Endometrial microvascular endothelial cells (primary cell): ENCODE data around the gene SREBF1. TPM values are rescaled to one million over a fixed set of nuclear protein-coding genes. Genes with fewer than 3 reads are reported as not detected.
"Not testable (repeated sequence)": the region's sequence is repeated elsewhere in the genome, so short reads cannot be mapped to it uniquely, and the experiment has no call there.

Experiments
- in situ Hi-C: cut with HindIII; loops from 2 replicates; pipeline ENCODE4 v1.10.0; 2017; ENCODE audit warnings: low sequenced_read_pairs, low pct_unique_long_range_greater_than_20kb; ENCODE audit errors: inconsistent ontology term
- total RNA-seq: library from RNA; depleted of rRNA; stranded (reverse); fragments of >200 nt; gene quantifications from one replicate; pipeline ENCODE4 v1.2.3, GENCODE V29; 2015; ENCODE audit errors: inconsistent ontology term

Gene SREBF1
- total RNA-seq, 1 donor from 2014 or later, result 49.8 TPM

GRCh38 chr17:17816240-17816814 lies 20.5 kb downstream of the SREBF1 start:
- in situ Hi-C loops, result loop anchor here (10.0 kb wide), 1 partner anchor 142 kb away; no protein-coding TSS in a partner anchor

DNA sequence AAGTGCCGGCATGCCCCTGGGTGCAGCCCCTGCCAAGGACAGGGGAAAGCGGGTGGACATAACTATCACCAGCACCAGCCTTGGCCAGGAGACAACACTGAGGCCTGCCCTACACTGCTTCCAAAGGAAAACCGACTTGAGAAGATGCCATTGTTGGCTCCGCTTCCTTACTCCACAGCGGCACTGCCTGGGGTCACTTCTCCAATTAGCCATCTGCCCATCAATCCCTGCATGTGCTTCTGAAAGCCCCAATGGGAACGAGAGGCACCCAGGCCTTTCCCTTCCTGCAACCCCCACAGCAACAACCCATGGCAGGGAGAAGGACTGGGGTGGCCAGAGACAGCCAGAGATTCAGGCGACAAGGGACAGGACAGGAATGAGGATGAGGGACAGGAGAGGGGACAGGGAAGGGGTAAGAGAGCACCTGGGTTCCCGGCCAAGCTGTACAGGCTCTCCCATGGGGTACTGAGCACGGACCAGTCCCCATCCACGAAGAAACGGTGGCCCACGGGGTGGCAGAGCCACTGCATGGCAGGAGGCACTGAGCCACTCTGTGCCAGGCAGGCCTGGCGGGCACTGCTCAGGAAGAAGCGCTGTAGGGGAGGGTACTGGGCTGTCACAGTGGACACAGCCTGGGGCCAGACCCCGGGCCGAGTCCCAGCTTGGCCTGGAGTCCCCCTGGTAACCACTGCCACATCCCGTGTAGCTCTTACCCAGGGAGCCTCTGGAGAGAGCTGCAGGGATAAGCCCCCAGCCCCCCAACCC lies 21.2 kb downstream of the SREBF1 start:
- in situ Hi-C loops, result loop anchor here (10.0 kb wide), 1 partner anchor 141 kb away; no protein-coding TSS in a partner anchor

DNA sequence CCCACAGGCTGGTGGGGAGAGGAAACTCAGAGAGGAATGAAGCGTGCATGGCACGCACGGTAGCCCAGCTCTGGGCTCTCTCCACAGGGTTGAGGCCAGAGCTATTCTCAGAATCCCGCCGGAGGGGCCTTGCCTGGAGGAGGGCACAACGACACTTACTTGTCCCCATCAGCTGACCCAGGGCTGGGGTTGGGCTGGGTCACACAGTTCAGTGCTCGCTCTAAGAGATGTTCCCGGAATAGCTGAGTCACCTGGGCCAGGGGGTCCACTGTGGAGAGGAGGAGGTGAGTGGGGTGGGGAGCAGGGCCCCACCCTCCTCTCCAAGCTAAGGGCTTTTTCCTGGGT lies 21.8 kb downstream of the SREBF1 start:
- in situ Hi-C loops, result loop anchor here (10.0 kb wide), 1 partner anchor 140 kb away; no protein-coding TSS in a partner anchor

GRCh38 chr17:17814162-17815061 lies 22.4 kb downstream of the SREBF1 start:
- in situ Hi-C loops, result loop anchor here (10.0 kb wide), 1 partner anchor 140 kb away; no protein-coding TSS in a partner anchor

DNA sequence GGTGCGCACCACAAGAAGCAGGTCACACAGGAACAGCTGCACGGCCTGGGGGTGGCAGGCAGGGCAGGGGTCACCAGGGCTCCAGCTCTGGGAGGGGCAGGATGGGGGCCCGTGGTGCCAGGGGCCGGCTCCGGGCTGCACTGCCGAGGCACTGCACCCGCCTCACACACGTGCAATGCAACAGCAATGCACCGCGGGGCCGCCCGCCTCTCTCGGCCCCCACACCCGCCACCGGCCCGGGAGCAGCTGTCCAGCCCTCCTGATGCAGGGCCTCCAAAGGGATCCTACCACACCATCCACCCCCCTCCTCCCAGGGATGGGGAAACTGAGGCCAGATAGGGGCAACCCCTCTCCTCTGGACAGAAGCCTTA lies 23.1 kb downstream of the SREBF1 start:
- in situ Hi-C loops, result loop anchor here (10.0 kb wide), 1 partner anchor 139 kb away; no protein-coding TSS in a partner anchor

DNA sequence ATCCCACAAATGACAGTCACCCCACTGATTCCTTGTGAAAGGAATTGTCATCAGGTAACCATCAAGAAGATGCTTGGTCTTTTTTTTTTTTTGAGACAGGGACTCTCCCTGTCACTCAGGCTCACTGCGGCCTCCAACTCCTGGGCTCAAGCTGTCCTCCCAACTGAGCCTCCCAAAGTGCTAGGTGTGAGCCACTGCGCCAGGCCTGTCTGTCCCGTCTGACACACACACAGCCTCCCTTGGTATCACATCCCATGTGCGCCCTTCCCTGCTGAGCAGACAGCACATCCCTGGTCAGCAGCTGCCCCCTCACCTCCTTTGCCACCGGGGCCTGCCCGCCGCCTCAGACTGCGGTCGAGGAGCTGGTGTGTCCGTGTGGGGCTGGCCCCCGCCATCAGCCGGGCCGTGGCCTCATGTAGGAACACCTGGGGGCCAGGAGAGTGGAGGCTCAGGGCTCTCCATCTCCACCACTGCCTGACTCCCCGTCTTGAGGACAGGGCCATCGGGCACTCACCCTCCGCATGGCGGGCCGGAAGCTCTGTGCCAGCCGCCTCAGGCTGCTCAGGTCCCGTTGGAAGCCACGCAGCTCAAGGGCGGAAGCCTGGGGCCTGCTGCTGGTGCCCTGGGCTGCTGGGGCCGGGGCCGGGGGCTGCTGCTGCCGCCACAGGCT lies 23.6 kb downstream of the SREBF1 start:
- in situ Hi-C loops, result loop anchor here (10.0 kb wide), 1 partner anchor 138 kb away; no protein-coding TSS in a partner anchor

DNA sequence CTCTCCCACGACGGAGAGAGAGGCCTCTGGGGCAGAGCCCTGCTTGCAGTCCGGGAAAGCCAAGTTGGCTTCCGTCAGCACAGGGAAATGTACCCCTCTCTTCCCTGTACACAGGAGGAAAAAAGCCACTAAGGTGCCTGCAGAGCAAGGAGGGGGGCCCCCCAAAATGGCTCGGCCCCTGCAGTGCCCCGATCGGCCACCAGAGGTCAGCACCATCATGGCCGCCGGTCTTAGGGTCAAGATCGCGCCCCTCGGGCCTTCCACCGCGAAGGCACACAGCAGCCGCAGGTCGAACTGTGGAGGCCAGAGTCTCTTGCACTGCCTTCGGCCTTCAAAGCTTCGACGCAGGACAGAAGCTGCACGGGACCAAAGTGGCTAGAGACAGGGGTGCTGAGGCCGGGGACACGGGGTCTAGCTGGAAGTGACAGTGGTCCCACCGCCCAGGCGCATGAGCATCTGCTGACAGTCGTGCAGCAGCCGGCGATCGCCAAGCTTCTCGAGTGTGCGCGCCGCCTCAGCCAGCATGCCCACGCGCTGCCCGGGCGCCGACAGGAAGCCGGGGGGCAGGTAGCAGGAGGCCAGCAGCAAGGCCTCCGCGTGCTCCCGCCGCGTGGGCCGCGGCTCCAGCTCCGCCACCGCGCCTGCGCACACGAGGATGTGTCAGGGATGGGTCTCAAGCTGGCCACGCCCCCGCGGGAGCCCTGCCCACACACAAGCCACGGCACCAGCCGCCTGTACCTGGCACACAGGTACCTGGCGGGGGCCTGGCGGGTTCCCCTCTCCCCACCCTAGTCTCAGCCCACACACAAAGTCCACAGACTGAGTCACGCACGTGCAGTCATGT lies 24.4 kb downstream of the SREBF1 start:
- in situ Hi-C loops, result loop anchor here (10.0 kb wide), 1 partner anchor 138 kb away; no protein-coding TSS in a partner anchor

GRCh38 chr17:17811381-17812210 lies 25.2 kb downstream of the SREBF1 start:
- in situ Hi-C loops, result loop anchor here (10.0 kb wide), 1 partner anchor 137 kb away; no protein-coding TSS in a partner anchor

GRCh38 chr17:17810895-17811248 lies 25.9 kb downstream of the SREBF1 start:
- in situ Hi-C loops, result loop anchor here (10.0 kb wide), 1 partner anchor 136 kb away; no protein-coding TSS in a partner anchor

DNA sequence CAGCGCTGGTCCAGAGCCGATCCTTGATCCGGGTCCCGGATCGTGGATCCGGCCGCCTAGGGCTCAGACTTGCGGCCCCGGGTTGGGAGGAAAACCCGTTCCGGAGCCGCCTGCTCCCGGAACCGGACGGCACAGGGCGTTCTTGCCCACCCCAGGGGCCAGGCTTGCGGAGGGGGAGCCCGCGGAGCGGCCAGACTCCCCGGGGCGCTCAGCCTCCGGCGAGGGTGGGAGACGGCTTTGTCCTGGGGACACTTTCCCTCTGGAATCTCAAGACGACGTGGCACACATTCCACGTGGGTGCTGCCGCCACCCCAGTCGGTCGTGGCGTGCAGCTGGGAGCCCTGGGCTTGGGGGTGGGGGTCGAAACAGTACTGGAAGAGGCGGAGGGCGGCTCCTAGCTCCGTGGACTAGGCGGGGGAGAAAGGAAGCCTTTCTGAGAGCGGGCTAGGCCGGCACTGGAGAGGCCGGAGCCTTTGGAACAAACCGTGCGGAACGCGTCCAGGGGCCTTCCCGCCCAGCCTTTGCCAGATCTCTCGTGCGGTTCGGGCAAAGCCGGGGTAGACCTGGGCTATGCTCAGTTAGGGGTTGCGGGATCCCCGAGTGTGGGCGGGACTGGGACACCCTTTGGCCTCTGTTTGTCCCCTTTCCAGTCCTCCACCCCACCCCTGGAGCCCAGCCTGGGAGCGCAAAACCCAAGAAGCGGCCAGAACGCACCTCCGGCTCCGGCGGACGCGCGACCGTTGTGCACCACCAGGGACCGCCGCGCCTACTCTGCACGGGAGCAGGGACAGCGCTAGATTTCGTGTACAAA lies 26.5 kb downstream of the SREBF1 start:
- in situ Hi-C loops, result loop anchor here (10.0 kb wide), 1 partner anchor 135 kb away; no protein-coding TSS in a partner anchor

- in situ Hi-C loops, result loop anchor here (10.0 kb wide), 1 partner anchor 135 kb away; no protein-coding TSS in a partner anchor
Observed at GRCh38 chr17:17809531-17810083, 27.2 kb downstream of the SREBF1 start.

- in situ Hi-C loops, result no loop called here
Observed at GRCh38 chr17:17808706-17809432, 27.9 kb downstream of the SREBF1 start.

DNA sequence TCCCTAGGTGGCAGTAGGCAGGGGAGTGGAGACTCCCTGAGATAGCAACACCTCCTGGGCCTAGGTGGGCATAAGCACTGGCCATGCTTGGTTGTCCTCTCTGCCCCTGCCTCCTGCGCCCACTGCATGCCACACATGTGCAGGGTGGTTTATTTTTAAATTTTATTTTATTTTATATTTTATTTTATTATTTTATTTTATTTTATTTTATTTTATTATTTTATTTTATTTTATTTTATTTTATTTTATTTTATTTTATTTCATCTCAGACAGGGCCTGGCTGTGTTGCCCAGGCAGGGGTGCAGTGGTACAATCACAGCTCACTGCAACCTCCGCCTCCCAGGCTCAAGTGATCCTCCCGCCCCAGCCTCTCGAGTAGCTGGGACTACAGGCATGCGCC lies 28.6 kb downstream of the SREBF1 start:
- in situ Hi-C loops, result not testable (repeated sequence)

- in situ Hi-C loops, result no loop called here
Observed at GRCh38 chr17:17807440-17807839, 29.3 kb downstream of the SREBF1 start.

GRCh38 chr17:17806611-17807274 lies 30.0 kb downstream of the SREBF1 start:
- in situ Hi-C loops, result no loop called here
